Aorta (tissue), 5 donors: Measurements from ENCODE around the gene CD80. TPM values are rescaled to one million over a fixed set of nuclear protein-coding genes. Genes with fewer than 3 reads are reported as not detected.

ENCODE experiments used
- ATAC-seq: fragments of 200-7000 bp; cut with Tn5 transposase; one replicate; pipeline ENCODE4 v1.9.1; 2022; ENCODE audit warnings: moderate library complexity; ENCODE audit not compliant: low FRiP score
- DNase-seq, 2 donors: peaks; one replicate each; pipeline ENCODE4 v3.0.0-alpha.2; 2020
- H3K27ac ChIP-seq, 2 donors: one replicate each; pipeline ENCODE4 v1.5.1; 2013; ENCODE audit warnings: low read length in 2 of 2, mild to moderate bottlenecking in 2 of 2, moderate library complexity in 2 of 2, control low read depth in 1 of 2, inconsistent platforms in 1 of 2, low read depth in 1 of 2
- H3K27me3 ChIP-seq, 2 donors: one replicate each; pipeline ENCODE4 v1.6.1; 2013; ENCODE audit warnings: control low read depth in 1 of 2, low read length in 1 of 2, mild to moderate bottlenecking in 1 of 2, moderate library complexity in 1 of 2; ENCODE audit not compliant: insufficient read depth in 2 of 2, control insufficient read depth in 1 of 2
- H3K36me3 ChIP-seq, 2 donors: one replicate each; pipeline ENCODE4 v1.6.1; 2013; ENCODE audit warnings: control low read depth in 1 of 2, low read length in 1 of 2, mild to moderate bottlenecking in 1 of 2; ENCODE audit not compliant: insufficient read depth in 2 of 2, control insufficient read depth in 1 of 2
- H3K4me1 ChIP-seq, 2 donors: one replicate each; pipeline ENCODE4 v1.6.1; 2013; ENCODE audit warnings: low read length in 2 of 2, control low read depth in 1 of 2, mild to moderate bottlenecking in 1 of 2, moderate library complexity in 1 of 2; ENCODE audit not compliant: insufficient read depth in 2 of 2, control insufficient read depth in 1 of 2
- H3K4me3 ChIP-seq, 2 donors: one replicate each; pipeline ENCODE4 v1.5.1; 2013; ENCODE audit warnings: low read length in 2 of 2, control low read depth in 1 of 2, mild to moderate bottlenecking in 1 of 2
- H3K9me3 ChIP-seq: one replicate; pipeline ENCODE4 v1.6.1; 2013; ENCODE audit warnings: mild to moderate bottlenecking, low read length; ENCODE audit not compliant: control insufficient read depth
- WGBS, 2 donors: extraction: QIAGEN DNeasy Blood & Tissue Kit; methylation state at CpG; one replicate each; pipeline ENCODE4 v1.1.7; 2013; 5-methylcytosine and 5-hydroxymethylcytosine counted together
- intact Hi-C, 2 donors: fragments of 100-400 bp; cut with DNase I; formaldehyde crosslinking; loops; one replicate each; pipeline versions ENCODE4 v1.14.2 to v1.15.0; 2022
- polyA plus RNA-seq, 2 donors: library from polyadenylated mRNA; stranded (reverse); fragments of 200-250 nt; gene quantifications; one replicate each; pipeline ENCODE4 v1.2.3, GENCODE V29; 2013
- total RNA-seq, 2 donors: library from RNA; stranded (reverse); fragmentation: NEBNext Ultra II Directional; extraction: Animal tissue kit (Norgen Biotek cat#: 25700); gene quantifications; one replicate each; pipeline ENCODE4 v1.2.1, GENCODE V29; 2021
- donor health status: healthy with polysubstance abuse.
- donor health status: Bipolar disorder and iron deficiency.
- donor health status: DM: no; HTN: no; CAD: no.
- donor health status: DM: no; HTN: no; CAD: no.
- donor health status: DM: yes; HTN: yes; CAD: no.

Gene CD80
- total and polyA plus RNA-seq, 4 donors, result 0.38 to 2.3 (median 1.8) TPM; not detected in 1

- Histone ChIP-seq H3K27ac (no peak overlapping the region), H3K4me3 (no peak overlapping the region), H3K36me3 (no peaks in the 10 kb centered on the region), H3K9me3 (peaks cover 2% of the 10 kb centered on the region), H3K4me1 (no peaks in the 10 kb centered on the region), H3K27me3 (no peaks in the 10 kb centered on the region)
- intact Hi-C loops, result no loop called here
- DNase-seq (no peak), ATAC-seq (no peak)
- 75 to 81% methylated on average over 7 of the region's 7 CpGs for WGBS, 2 donors
These were observed 16.3 kb downstream of the CD80 start for GRCh38 chr3:119543147-119543546.

GRCh38 chr3:119542168-119542767 is 17.1 kb downstream of the CD80 start:
- DNase-seq (no peak), ATAC-seq (no peak)
- Histone ChIP-seq H3K9me3 (peaks cover 2% of the 10 kb centered on the region), H3K4me3 (no peak overlapping the region), H3K27me3 (no peaks in the 10 kb centered on the region), H3K4me1 (no peaks in the 10 kb centered on the region), H3K27ac (no peak overlapping the region), H3K36me3 (no peaks in the 10 kb centered on the region)
- 55 to 56% methylated on average over 2 of the region's 2 CpGs for WGBS, 2 donors
- intact Hi-C loops, result no loop called here

GRCh38 chr3:119541547-119541946 is 17.9 kb downstream of the CD80 start:
- intact Hi-C loops, result no loop called here
- no peak for DNase-seq
- Histone ChIP-seq H3K36me3 (no peaks in the 10 kb centered on the region), H3K27me3 (no peaks in the 10 kb centered on the region), H3K27ac (no peak overlapping the region), H3K4me1 (no peaks in the 10 kb centered on the region), H3K4me3 (no peak overlapping the region), H3K9me3 (peaks cover 2% of the 10 kb centered on the region)
- 75 to 81% methylated on average over 3 of the region's 3 CpGs for WGBS, 2 donors
- ATAC-seq, result no peak

GRCh38 chr3:119538772-119539171 is 20.6 kb downstream of the CD80 start:
- H3K9me3 ChIP-seq, result peaks cover 2% of the 10 kb centered on the region
- WGBS, 2 donors, result 87 to 88% methylated on average over 1 of the region's 1 CpG
- H3K36me3 ChIP-seq, result no peaks in the 10 kb centered on the region
- intact Hi-C loops, result no loop called here
- DNase-seq (no peak), ATAC-seq (no peak)
- H3K27ac ChIP-seq, result no peak overlapping the region
- H3K4me1 ChIP-seq, result no peaks in the 10 kb centered on the region
- H3K4me3 ChIP-seq, result no peak overlapping the region
- no peaks in the 10 kb centered on the region for H3K27me3 ChIP-seq

GRCh38 chr3:119536757-119537156 is 22.7 kb downstream of the CD80 start:
- 95 to 97% methylated on average over 4 of the region's 4 CpGs for WGBS, 2 donors
- Histone ChIP-seq H3K4me3 (no peak overlapping the region), H3K27ac (no peak overlapping the region), H3K27me3 (no peaks in the 10 kb centered on the region), H3K4me1 (no peaks in the 10 kb centered on the region), H3K36me3 (no peaks in the 10 kb centered on the region), H3K9me3 (no peaks in the 10 kb centered on the region)
- no peak for DNase-seq
- intact Hi-C loops, result no loop called here
- no peak for ATAC-seq

GRCh38 chr3:119534296-119534695 is 25.1 kb downstream of the CD80 start:
- ATAC-seq, result no peak
- H3K27me3 ChIP-seq, result no peaks in the 10 kb centered on the region

GRCh38 chr3:119531151-119531550 is 28.3 kb downstream of the CD80 start:
- Histone ChIP-seq H3K9me3 (no peaks in the 10 kb centered on the region), H3K27me3 (no peaks in the 10 kb centered on the region), H3K4me1 (no peaks in the 10 kb centered on the region), H3K36me3 (no peaks in the 10 kb centered on the region), H3K4me3 (no peak overlapping the region), H3K27ac (no peak overlapping the region)
- ATAC-seq (no peak), DNase-seq (no peak)
- intact Hi-C loops, result no loop called here
- WGBS, 2 donors, result 82 to 86% methylated on average over 4 of the region's 4 CpGs

More at GRCh38 chr3:119534296-119534695, 25.1 kb downstream of the CD80 start:
- intact Hi-C loops, result no loop called here
- no peak overlapping the region for H3K27ac ChIP-seq
- 88% methylated on average over 1 of the region's 1 CpG; no CpG with 5 or more reads in 1 of the 2 donors for WGBS, 2 donors
- DNase-seq, result no peak
- H3K4me3 ChIP-seq, result no peak overlapping the region
- no peaks in the 10 kb centered on the region for H3K9me3 ChIP-seq
- no peaks in the 10 kb centered on the region for H3K4me1 ChIP-seq
- no peaks in the 10 kb centered on the region for H3K36me3 ChIP-seq

GRCh38 chr3:119530456-119530855 is 29.0 kb downstream of the CD80 start:
- Histone ChIP-seq H3K4me3 (no peak overlapping the region), H3K36me3 (no peaks in the 10 kb centered on the region), H3K27ac (no peak overlapping the region), H3K9me3 (no peaks in the 10 kb centered on the region), H3K4me1 (no peaks in the 10 kb centered on the region), H3K27me3 (no peaks in the 10 kb centered on the region)
- ATAC-seq (no peak), DNase-seq (no peak)
- WGBS, 2 donors, result 78 to 81% methylated on average over 2 of the region's 2 CpGs
- intact Hi-C loops, result no loop called here

- no peaks in the 10 kb centered on the region for H3K9me3 ChIP-seq
- no peak for DNase-seq
- H3K27ac ChIP-seq, result no peak overlapping the region
- ATAC-seq, result no peak
- H3K27me3 ChIP-seq, result no peaks in the 10 kb centered on the region
- no peaks in the 10 kb centered on the region for H3K36me3 ChIP-seq
- no peak overlapping the region for H3K4me3 ChIP-seq
- intact Hi-C loops, result loop anchor here in 1 of 2 donors (10.0 kb wide), 1 partner anchor 155 kb away; no protein-coding TSS in a partner anchor
- no peaks in the 10 kb centered on the region for H3K4me1 ChIP-seq
These were observed 29.5 kb downstream of the CD80 start for GRCh38 chr3:119529883-119530282.
